ENCODE measurements around the gene LRRC28. TPM values are rescaled to one million over a fixed set of nuclear protein-coding genes. Genes with fewer than 3 reads are reported as not detected.

LRRC28 gene
- total RNA-seq, 1 donor from 2014 or later, result 20.3 TPM

GRCh38 chr15:99416191-99417188 lies 165.2 kb downstream of the LRRC28 start:
- ATAC-seq, result peak; percentile 80

GRCh38 chr15:99421172-99421656 lies 169.9 kb downstream of the LRRC28 start:
- DNase-seq, result peak; percentile 50
- intact Hi-C loops (cut with DNase I), result no loop called here

More at GRCh38 chr15:99416191-99417188, 165.2 kb downstream of the LRRC28 start:
- H3K36me3 ChIP-seq, result no peaks in the 10 kb centered on the region
- intact Hi-C loops (cut with DNase I), result no loop called here
- no peak overlapping the region for H3K4me3 ChIP-seq
- no peaks in the 10 kb centered on the region for H3K4me1 ChIP-seq
- H3K27ac ChIP-seq, result no peak overlapping the region
- no peak for TF ChIP-seq CTCF (IDR thresholded peaks at IDR 0.05)
- peak; percentile 64 for DNase-seq
- H3K9me3 ChIP-seq, result no peaks in the 10 kb centered on the region
- H3K27me3 ChIP-seq, result no peaks in the 10 kb centered on the region

GRCh38 chr15:99421758-99422157 lies 170.5 kb downstream of the LRRC28 start:
- TF ChIP-seq CTCF (IDR thresholded peaks at IDR 0.05), result no peak
- ATAC-seq (no peak), DNase-seq (no peak)
- Histone ChIP-seq H3K27me3 (no peaks in the 10 kb centered on the region), H3K4me3 (no peak overlapping the region), H3K9me3 (no peaks in the 10 kb centered on the region), H3K36me3 (no peaks in the 10 kb centered on the region), H3K27ac (no peak overlapping the region), H3K4me1 (peaks cover 17% of the 10 kb centered on the region)
- intact Hi-C loops (cut with DNase I), result no loop called here

More at GRCh38 chr15:99421172-99421656, 169.9 kb downstream of the LRRC28 start:
- Histone ChIP-seq H3K27me3 (no peaks in the 10 kb centered on the region), H3K4me3 (no peak overlapping the region), H3K27ac (no peak overlapping the region), H3K36me3 (no peaks in the 10 kb centered on the region), H3K4me1 (peaks cover 16% of the 10 kb centered on the region), H3K9me3 (no peaks in the 10 kb centered on the region)
- no peak for ATAC-seq
- TF ChIP-seq CTCF (IDR thresholded peaks at IDR 0.05), result no peak

GRCh38 chr15:99423186-99424130 lies 172.2 kb downstream of the LRRC28 start:
- TF ChIP-seq CTCF (IDR thresholded peaks at IDR 0.05), result no peak
- peaks cover 17% of the 10 kb centered on the region for H3K4me1 ChIP-seq
- ATAC-seq (no peak), DNase-seq (peak; percentile 48)
- H3K36me3 ChIP-seq, result no peaks in the 10 kb centered on the region
- H3K27me3 ChIP-seq, result no peaks in the 10 kb centered on the region
- H3K9me3 ChIP-seq, result no peaks in the 10 kb centered on the region
- H3K27ac ChIP-seq, result peak overlapping the region; percentile 2
- intact Hi-C loops (cut with DNase I), result no loop called here
- no peak overlapping the region for H3K4me3 ChIP-seq

GRCh38 chr15:99424131-99424571 lies 172.9 kb downstream of the LRRC28 start:
- intact Hi-C loops (cut with DNase I), result no loop called here
- ATAC-seq (no peak), DNase-seq (peak; percentile 43)
- Histone ChIP-seq H3K4me1 (peaks cover 17% of the 10 kb centered on the region), H3K27me3 (no peaks in the 10 kb centered on the region), H3K36me3 (no peaks in the 10 kb centered on the region), H3K4me3 (no peak overlapping the region), H3K27ac (peak overlapping the region; percentile 88), H3K9me3 (no peaks in the 10 kb centered on the region)
- no peak for TF ChIP-seq CTCF (IDR thresholded peaks at IDR 0.05)
